H1 (cell line): ENCODE data around the gene SLC19A1. TPM values are rescaled to one million over a fixed set of nuclear protein-coding genes. Genes with fewer than 3 reads are reported as not detected.

Source experiments
- CTCF ChIA-PET: fragments of 300-600 bp; sonication (Branson Sonifier 250); formaldehyde crosslinking; loops from one replicate; lab custom pipeline; 2021; ENCODE audit not compliant: partially characterized antibody; lab: Charles Lee
- POLR2A ChIA-PET: fragments of 300-600 bp; sonication (Branson Sonifier 250); formaldehyde crosslinking; loops from one replicate; lab custom pipeline; 2021; ENCODE audit warnings: inconsistent platforms; ENCODE audit not compliant: partially characterized antibody; lab: Charles Lee
- DNase-seq, 2 experiments: peaks; one replicate each; pipeline versions ENCODE4 v3.0.0 to v3.0.0-alpha.2; 2010 to 2022; ENCODE audit warnings: low spot score in 2 of 2, low read depth in 1 of 2, mixed read lengths in 1 of 2
- FAIRE-seq: peaks from 2 replicates; lab custom pipeline; 2011; peaks lifted over from hg19 to GRCh38; lab: Jason Lieb, UNC
- H2AFZ ChIP-seq: 2 replicates; pipeline ENCODE4 v1.8.1; 2012; ENCODE audit warnings: low read length, inconsistent platforms
- H2AK5ac ChIP-seq: 2 replicates; pipeline ENCODE4 v1.6.1; 2013; ENCODE audit warnings: low read depth, low read length
- H2BK120ac ChIP-seq: replicated peaks from 2 replicates; pipeline ENCODE3; 2013; ENCODE audit warnings: low read depth, low read length, inconsistent platforms
- H2BK12ac ChIP-seq: 2 replicates; pipeline ENCODE4 v1.6.1; 2013; ENCODE audit warnings: low read depth, low read length
- H2BK15ac ChIP-seq: 2 replicates; pipeline ENCODE4 v1.6.1; 2013; ENCODE audit warnings: low read length
- H2BK20ac ChIP-seq: 2 replicates; pipeline ENCODE4 v1.6.1; 2013; ENCODE audit warnings: low read length
- H2BK5ac ChIP-seq: 2 replicates; pipeline ENCODE4 v1.6.1; 2013; ENCODE audit warnings: low read depth, low read length
- H3K14ac ChIP-seq: 2 replicates; pipeline ENCODE4 v1.6.1; 2013; ENCODE audit warnings: inconsistent platforms; ENCODE audit not compliant: insufficient read length
- H3K18ac ChIP-seq: 2 replicates; pipeline ENCODE4 v1.6.1; 2013; ENCODE audit warnings: low read length; ENCODE audit errors: extremely low read depth
- H3K23ac ChIP-seq: 2 replicates; pipeline ENCODE4 v1.6.1; 2013; ENCODE audit warnings: inconsistent platforms; ENCODE audit not compliant: insufficient read length
- H3K23me2 ChIP-seq: 2 replicates; pipeline ENCODE4 v1.6.1; 2013; ENCODE audit warnings: low read depth, low read length
- H3K27ac ChIP-seq: 2 replicates; pipeline ENCODE4 v1.6.1; 2011; ENCODE audit warnings: low read depth, low read length, inconsistent platforms
- H3K27me3 ChIP-seq, 4 experiments: replicated peaks in 1 of 4; 1 replicate in 1 of 4; 2 replicates in 3 of 4; pipeline versions ENCODE4 v1.6.1 to v1.8.1; 2011 to 2013; ENCODE audit warnings: low read length in 3 of 4, mild to moderate bottlenecking in 3 of 4, inconsistent platforms in 2 of 4, mixed read lengths in 2 of 4, moderate library complexity in 1 of 4; ENCODE audit not compliant: control insufficient read depth in 3 of 4, insufficient read depth in 3 of 4; ENCODE audit errors: extremely low read depth in 1 of 4
- H3K36me3 ChIP-seq, 4 experiments: 2 replicates each; pipeline versions ENCODE4 v1.6.1 to v1.8.1; 2011 to 2013; ENCODE audit warnings: mild to moderate bottlenecking in 4 of 4, low read length in 3 of 4, moderate library complexity in 2 of 4, control low read depth in 1 of 4, inconsistent platforms in 1 of 4; ENCODE audit not compliant: insufficient read depth in 4 of 4, control insufficient read depth in 2 of 4
- H3K4ac ChIP-seq: replicated peaks from 2 replicates; pipeline ENCODE3; 2013; ENCODE audit warnings: low read length, low read depth, mixed read lengths, inconsistent platforms; ENCODE audit not compliant: insufficient read length
- H3K4me1 ChIP-seq, 4 experiments: replicated peaks in 1 of 4; 1 replicate in 1 of 4; 2 replicates in 3 of 4; pipeline versions ENCODE4 v1.6.1 to v1.8.1; 2011 to 2013; ENCODE audit warnings: low read length in 3 of 4, inconsistent platforms in 2 of 4, mixed read lengths in 1 of 4; ENCODE audit not compliant: insufficient read depth in 4 of 4, control insufficient read depth in 3 of 4
- H3K4me2 ChIP-seq, 2 experiments: 2 replicates each; pipeline versions ENCODE4 v1.6.1 to v1.8.1; 2011 to 2013; ENCODE audit warnings: low read depth in 2 of 2, low read length in 2 of 2, control low read depth in 1 of 2, inconsistent platforms in 1 of 2, mild to moderate bottlenecking in 1 of 2; ENCODE audit not compliant: insufficient read depth in 1 of 2
- H3K4me3 ChIP-seq, 4 experiments: fragments of 200-600, 300-600 bp in 1 of 4; sonication (generic), shearing (Covaris generic), sonication (Bioruptor Twin) in 1 of 4; 2 replicates each; pipeline versions ENCODE4 v1.5.1 to v1.8.1; 2011 to 2016; ENCODE audit warnings: low read length in 4 of 4, low read depth in 3 of 4, control low read depth in 2 of 4, inconsistent platforms in 2 of 4, mild to moderate bottlenecking in 2 of 4, mixed read lengths in 1 of 4, moderate library complexity in 1 of 4; ENCODE audit not compliant: insufficient read depth in 2 of 4; ENCODE audit errors: extremely low read depth in 1 of 4
- H3K56ac ChIP-seq: replicated peaks from 2 replicates; pipeline ENCODE3; 2013; ENCODE audit warnings: low read depth, mild to moderate bottlenecking, mixed read lengths, low read length, inconsistent platforms; ENCODE audit not compliant: insufficient read length
- H3K79me1 ChIP-seq: 2 replicates; pipeline ENCODE4 v1.6.1; 2013; ENCODE audit warnings: low read depth, low read length, control low read depth
- H3K79me2 ChIP-seq, 2 experiments: 2 replicates each; pipeline versions ENCODE4 v1.6.1 to v1.8.1; 2012 to 2013; ENCODE audit warnings: low read length in 2 of 2, mild to moderate bottlenecking in 2 of 2, inconsistent platforms in 1 of 2; ENCODE audit not compliant: insufficient read depth in 2 of 2, control insufficient read depth in 1 of 2
- H3K9ac ChIP-seq, 4 experiments: replicated peaks in 1 of 4; 1 replicate in 1 of 4; 2 replicates in 3 of 4; pipeline versions ENCODE4 v1.6.1 to v1.8.1; 2011 to 2013; ENCODE audit warnings: low read depth in 3 of 4, low read length in 3 of 4, control low read depth in 2 of 4, mild to moderate bottlenecking in 2 of 4, moderate library complexity in 2 of 4, inconsistent platforms in 1 of 4; ENCODE audit errors: extremely low read depth in 1 of 4
- H3K9me3 ChIP-seq, 2 experiments: 2 replicates each; pipeline versions ENCODE4 v1.6.1 to v1.8.1; 2012 to 2013; ENCODE audit warnings: mild to moderate bottlenecking in 2 of 2, moderate library complexity in 2 of 2, control low read depth in 1 of 2, inconsistent platforms in 1 of 2, low read depth in 1 of 2, low read length in 1 of 2, mixed read lengths in 1 of 2; ENCODE audit not compliant: insufficient read depth in 2 of 2
- H4K20me1 ChIP-seq, 2 experiments: replicated peaks in 1 of 2; 2 replicates each; pipeline versions ENCODE3 to v1.8.1; 2011 to 2013; ENCODE audit warnings: inconsistent platforms in 2 of 2, low read length in 2 of 2, mild to moderate bottlenecking in 1 of 2; ENCODE audit not compliant: insufficient read depth in 2 of 2, control insufficient read depth in 1 of 2
- H4K5ac ChIP-seq: 2 replicates; pipeline ENCODE4 v1.6.1; 2013; ENCODE audit warnings: low read length, low read depth, mixed read lengths, inconsistent platforms; ENCODE audit not compliant: insufficient read length
- H4K8ac ChIP-seq: 2 replicates; pipeline ENCODE4 v1.8.0; 2013; ENCODE audit warnings: mild to moderate bottlenecking, moderate library complexity, low read length, inconsistent platforms; ENCODE audit not compliant: insufficient read depth; ENCODE audit errors: extremely low read depth
- H4K91ac ChIP-seq: replicated peaks from 2 replicates; pipeline ENCODE3; 2013; ENCODE audit warnings: low read length, mixed read lengths, inconsistent platforms; ENCODE audit not compliant: insufficient read length
- CREB1 ChIP-seq: IDR thresholded peaks from 2 replicates; pipeline ENCODE4 v1.6.1; 2012; ENCODE audit warnings: inconsistent platforms
- E2F6 ChIP-seq: IDR thresholded peaks from 2 replicates; pipeline ENCODE4 v1.6.1; 2012; ENCODE audit warnings: inconsistent platforms
- KDM4A ChIP-seq: IDR thresholded peaks from one replicate; pipeline ENCODE4 v1.7.1; 2012; ENCODE audit warnings: low read depth, mild to moderate bottlenecking, moderate library complexity, low read length, inconsistent platforms; ENCODE audit not compliant: severe bottlenecking
- NRF1 ChIP-seq: IDR thresholded peaks from 2 replicates; pipeline ENCODE4 v1.6.1; 2011; ENCODE audit warnings: mild to moderate bottlenecking, low read depth, low read length, improper control_type of control experiment
- POLR2A ChIP-seq, 2 experiments: IDR thresholded peaks; 1 replicate in 1 of 2; 2 replicates in 1 of 2; pipeline ENCODE4 v1.6.1; 2011; ENCODE audit warnings: low read depth in 2 of 2, low read length in 2 of 2, mild to moderate bottlenecking in 2 of 2; ENCODE audit errors: control extremely low read depth in 1 of 2
- SIX5 ChIP-seq: IDR thresholded peaks from 2 replicates; pipeline ENCODE4 v1.6.1; 2011; ENCODE audit warnings: mild to moderate bottlenecking, low read depth, low read length
- SRF ChIP-seq: IDR thresholded peaks from 2 replicates; pipeline ENCODE4 v1.6.1; 2011; ENCODE audit warnings: mild to moderate bottlenecking, low read depth, low read length, moderate library complexity
- WGBS, 2 experiments: shearing (Covaris generic) in 1 of 2; methylation state at CpG; one replicate each; pipeline versions ENCODE4 v1.1.6 to v1.1.7; 2013 to 2015; ENCODE audit warnings: low lambda C conversion rate in 2 of 2, mixed read lengths in 2 of 2, inconsistent platforms in 1 of 2, low coverage in 1 of 2, missing lambda C conversion rate in 1 of 2; ENCODE audit not compliant: insufficient replicate concordance in 2 of 2, insufficient coverage in 1 of 2, insufficient read length in 1 of 2; ENCODE audit errors: extremely low coverage in 1 of 2, missing lambda C conversion rate in 1 of 2; 5-methylcytosine and 5-hydroxymethylcytosine counted together
- polyA plus RNA-seq, 7 experiments: library from polyadenylated mRNA; depleted of rRNA in 3 of 7; stranded (reverse) in 5 of 7; unstranded in 2 of 7; fragments of >200 nt in 5 of 7; fragments of 200-250 nt in 2 of 7; gene quantifications; 1 replicate in 5 of 7; 2 replicates in 1 of 7; 4 replicates in 1 of 7; pipeline versions ENCODE4 v1.2.1 to v1.2.3, GENCODE V29; 2011 to 2013; ENCODE audit warnings: missing spikeins in 2 of 7, mixed read lengths in 2 of 7
- total RNA-seq: library from RNA; stranded (reverse); fragmentation: NEBNext Ultra II Directional; extraction: Animal tissue kit (Norgen Biotek cat#: 25700); gene quantifications from 2 replicates; pipeline ENCODE4 v1.2.1, GENCODE V29; 2021
- TF ChIP-seq, protein P1 (sequence below): IDR thresholded peaks from 2 replicates; pipeline ENCODE4 v1.6.1; 2012; ENCODE audit warnings: inconsistent platforms

SLC19A1 gene
- total and polyA plus RNA-seq, 2 of the 8 experiments (the other 6 are each of a cell fraction or from before 2014, with no cell fraction given): 31.6 to 43.8 TPM

- H3K4me3 ChIP-seq: peak overlapping the region; percentile 47 to 71 (median 53)
- no peak overlapping the region for H2AFZ ChIP-seq
These were observed 810 bp downstream of the SLC19A1 start for GRCh38 chr21:45541221-45542039.

More at GRCh38 chr21:45541221-45542039, 810 bp downstream of the SLC19A1 start:
- peaks cover 0 to 15% (median 9%) of the 10 kb centered on the region in 4 experiments; a peak in 4 of 7 replicates for H3K4me1 ChIP-seq
- ChIA-PET CTCF (interaction anchor here (0.9 to 2.2 kb wide), 3 partner anchors 19 to 55 kb away, joined by 3 to 8 read pairs (median 3); no protein-coding TSS in a partner anchor), POLR2A (interaction anchor here (1.0 kb wide), 1 partner anchor 26 kb away, joined by 5 read pairs; no protein-coding TSS in a partner anchor)
- H4K8ac ChIP-seq: peak overlapping the region; percentile 93
- peak overlapping the region in 2 of 4 experiments; percentile 48 to 59; a peak in 4 of 7 replicates for H3K9ac ChIP-seq
- H2BK5ac ChIP-seq: no peak overlapping the region
- TF ChIP-seq SRF: no peak
- TF ChIP-seq NRF1: no peak
- TF ChIP-seq, protein P1, sequence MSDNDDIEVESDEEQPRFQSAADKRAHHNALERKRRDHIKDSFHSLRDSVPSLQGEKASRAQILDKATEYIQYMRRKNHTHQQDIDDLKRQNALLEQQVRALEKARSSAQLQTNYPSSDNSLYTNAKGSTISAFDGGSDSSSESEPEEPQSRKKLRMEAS: peak; percentile 70
- TF ChIP-seq SIX5: no peak
- TF ChIP-seq POLR2A (IDR thresholded peaks at IDR 0.05; ENCODE audit: control extremely low read depth in 1 of 2, low read depth in 2 of 2, low read length in 2 of 2): 0 out of 3 replicates have a peak, but pooled peaks of 1 of the 2 experiments have one; percentile 26
- TF ChIP-seq E2F6: 0 out of 2 replicates have a peak, but pooled peaks have one; percentile 11
- peak; percentile 90 for TF ChIP-seq CREB1
- TF ChIP-seq KDM4A: peak; percentile 46
- H4K5ac ChIP-seq: peak overlapping the region; percentile 66
- H2BK20ac ChIP-seq: no peak overlapping the region
- H3K18ac ChIP-seq: 0 out of 2 replicates have a peak overlapping the region, but pooled peaks have one; percentile 7
- H3K79me1 ChIP-seq: peaks cover 5% of the 10 kb centered on the region
- H3K9me3 ChIP-seq: no peaks in the 10 kb centered on the region
- H3K36me3 ChIP-seq: peaks cover 0 to 2% (median under 1%) of the 10 kb centered on the region in 4 experiments; a peak in 2 of 8 replicates
- WGBS, 2 experiments: 30% methylated on average over 33 of the region's 50 CpGs; no CpG with 5 or more reads in 1 of the 2 experiments
- H3K4ac ChIP-seq: no peak overlapping the region
- DNase-seq: peak in 1 of 2 experiments; percentile 58
- peaks cover 6% of the 10 kb centered on the region; the same call in 1 of the 2 replicates for H3K23me2 ChIP-seq
- peaks cover 5 to 10% of the 10 kb centered on the region in 2 experiments for H4K20me1 ChIP-seq
- FAIRE-seq: no peak
- H3K23ac ChIP-seq: no peak overlapping the region
- no peaks in the 10 kb centered on the region; a peak in 1 of 7 replicates for H3K27me3 ChIP-seq
- peaks cover 0 to 31% of the 10 kb centered on the region in 2 experiments; a peak in 2 of 4 replicates for H3K79me2 ChIP-seq
- no peak overlapping the region for H3K27ac ChIP-seq
- peak overlapping the region; percentile 71 for H3K14ac ChIP-seq
- peak overlapping the region; percentile 53; the same call in 1 of the 2 replicates for H2AK5ac ChIP-seq
- H3K56ac ChIP-seq: peak overlapping the region; percentile 46
- H4K91ac ChIP-seq: peak overlapping the region; percentile 54
- H2BK120ac ChIP-seq: no peak overlapping the region
- H2BK15ac ChIP-seq: peak overlapping the region; percentile 46; the same call in 1 of the 2 replicates
- H3K4me2 ChIP-seq: peak overlapping the region; percentile 56 to 88
- no peak overlapping the region for H2BK12ac ChIP-seq
